Measurements from ENCODE around the gene NSG1. TPM values are rescaled to one million over a fixed set of nuclear protein-coding genes. Genes with fewer than 3 reads are reported as not detected.

NSG1 gene
- total and polyA plus RNA-seq, 4 experiments from 2014 or later: 48.8 to 82.6 (median 75.0) TPM

GRCh38 chr4:4455210-4455865 lies 68.4 kb downstream of the NSG1 start:
- ChIA-PET POLR2A (ENCODE audit: partially characterized antibody) (no interaction called here), CTCF (ENCODE audit: partially characterized antibody) (no interaction called here)
- DNase-seq: no peak
- H3K27me3 ChIP-seq (ENCODE audit: insufficient read depth, low read length): no peaks in the 10 kb centered on the region
- H3K4me3 ChIP-seq (ENCODE audit: low read length in 2 of 2): no peak overlapping the region
- Mint-ChIP-seq H3K36me3 (peaks cover 61 to 70% of the 10 kb centered on the region in 2 donors), H3K27ac (no peak overlapping the region), H3K4me3 (no peak overlapping the region), H3K27me3 (no peaks in the 10 kb centered on the region), H3K9me3 (no peaks in the 10 kb centered on the region), H3K4me1 (peaks cover 0 to 16% (median 11%) of the 10 kb centered on the region in 4 donors)
- no peak overlapping the region for H3K27ac ChIP-seq (ENCODE audit: low read depth, low read length)
- peaks cover 7% of the 10 kb centered on the region for H3K4me1 ChIP-seq (ENCODE audit: insufficient read depth, low read length)
- H3K36me3 ChIP-seq (ENCODE audit: insufficient read depth, low read length): peaks cover 30% of the 10 kb centered on the region
- intact Hi-C loops (cut with micrococcal nuclease): no loop called here
- no peaks in the 10 kb centered on the region for H3K9me3 ChIP-seq (ENCODE audit: control insufficient read depth in 1 of 2, low read length in 2 of 2)

- Histone ChIP-seq H3K9me3 (ENCODE audit: control insufficient read depth in 1 of 2, low read length in 2 of 2) (no peaks in the 10 kb centered on the region), H3K27me3 (ENCODE audit: insufficient read depth, low read length) (no peaks in the 10 kb centered on the region), H3K27ac (ENCODE audit: low read depth, low read length) (no peak overlapping the region), H3K36me3 (ENCODE audit: insufficient read depth, low read length) (peaks cover 30% of the 10 kb centered on the region), H3K4me1 (ENCODE audit: insufficient read depth, low read length) (peaks cover 17% of the 10 kb centered on the region), H3K4me3 (ENCODE audit: low read length in 2 of 2) (no peak overlapping the region)
- peaks cover 5 to 24% (median 19%) of the 10 kb centered on the region in 4 donors for H3K4me1 Mint-ChIP-seq
- POLR2A ChIA-PET (ENCODE audit: partially characterized antibody): no interaction called here
- H3K9me3 Mint-ChIP-seq: no peaks in the 10 kb centered on the region
- peak overlapping the region in 1 of 8 donors; percentile 55 for H3K4me3 Mint-ChIP-seq
- intact Hi-C loops (cut with micrococcal nuclease): no loop called here
- H3K27me3 Mint-ChIP-seq: no peaks in the 10 kb centered on the region
- H3K27ac Mint-ChIP-seq: no peak overlapping the region
- CTCF ChIA-PET (ENCODE audit: partially characterized antibody): no interaction called here
- no peak for DNase-seq
- peaks cover 61 to 70% of the 10 kb centered on the region in 2 donors for H3K36me3 Mint-ChIP-seq
Observed at GRCh38 chr4:4456351-4456750, 69.4 kb downstream of the NSG1 start.

- peaks cover 11 to 30% (median 25%) of the 10 kb centered on the region in 4 donors for H3K4me1 Mint-ChIP-seq
- H3K27ac ChIP-seq (ENCODE audit: low read depth, low read length): no peak overlapping the region
- peaks cover 30% of the 10 kb centered on the region for H3K36me3 ChIP-seq (ENCODE audit: insufficient read depth, low read length)
- H3K9me3 Mint-ChIP-seq: peaks cover 0 to under 1% (median 0%) of the 10 kb centered on the region in 8 donors
- H3K4me1 ChIP-seq (ENCODE audit: insufficient read depth, low read length): peaks cover 24% of the 10 kb centered on the region
- no peak overlapping the region for H3K4me3 ChIP-seq (ENCODE audit: low read length in 2 of 2)
- no peaks in the 10 kb centered on the region for H3K27me3 ChIP-seq (ENCODE audit: insufficient read depth, low read length)
- no peaks in the 10 kb centered on the region for H3K9me3 ChIP-seq (ENCODE audit: control insufficient read depth in 1 of 2, low read length in 2 of 2)
- POLR2A ChIA-PET (ENCODE audit: partially characterized antibody): no interaction called here
- intact Hi-C loops (cut with micrococcal nuclease): no loop called here
- DNase-seq: no peak
- H3K36me3 Mint-ChIP-seq: peaks cover 55 to 67% of the 10 kb centered on the region in 2 donors
- H3K27ac Mint-ChIP-seq: no peak overlapping the region
- H3K27me3 Mint-ChIP-seq: no peaks in the 10 kb centered on the region
- CTCF ChIA-PET (ENCODE audit: partially characterized antibody): no interaction called here
- H3K4me3 Mint-ChIP-seq: peak overlapping the region in 1 of 8 donors; percentile 55
Observed at GRCh38 chr4:4456816-4457578, 70.1 kb downstream of the NSG1 start.

GRCh38 chr4:4457803-4458553 lies 71.1 kb downstream of the NSG1 start:
- H3K27me3 Mint-ChIP-seq: no peaks in the 10 kb centered on the region
- ChIA-PET POLR2A (ENCODE audit: partially characterized antibody) (no interaction called here), CTCF (ENCODE audit: partially characterized antibody) (no interaction called here)
- H3K4me3 Mint-ChIP-seq: no peak overlapping the region
- intact Hi-C loops (cut with micrococcal nuclease): no loop called here
- no peak overlapping the region for H3K4me3 ChIP-seq (ENCODE audit: low read length in 2 of 2)
- peaks cover 46 to 61% of the 10 kb centered on the region in 2 donors for H3K36me3 Mint-ChIP-seq
- peaks cover 19 to 40% (median 34%) of the 10 kb centered on the region in 4 donors for H3K4me1 Mint-ChIP-seq
- H3K27me3 ChIP-seq (ENCODE audit: insufficient read depth, low read length): no peaks in the 10 kb centered on the region
- peaks cover 28% of the 10 kb centered on the region for H3K36me3 ChIP-seq (ENCODE audit: insufficient read depth, low read length)
- peak overlapping the region in 2 of 7 donors; percentile 18 to 39 for H3K27ac Mint-ChIP-seq
- H3K27ac ChIP-seq (ENCODE audit: low read depth, low read length): no peak overlapping the region
- peaks cover 33% of the 10 kb centered on the region for H3K4me1 ChIP-seq (ENCODE audit: insufficient read depth, low read length)
- H3K9me3 Mint-ChIP-seq: peaks cover 0 to 1% (median 0%) of the 10 kb centered on the region in 8 donors
- no peak for DNase-seq
- no peaks in the 10 kb centered on the region for H3K9me3 ChIP-seq (ENCODE audit: control insufficient read depth in 1 of 2, low read length in 2 of 2)

GRCh38 chr4:4459181-4459580 lies 72.3 kb downstream of the NSG1 start:
- Histone ChIP-seq H3K4me3 (ENCODE audit: low read length in 2 of 2) (no peak overlapping the region), H3K4me1 (ENCODE audit: insufficient read depth, low read length) (peaks cover 45% of the 10 kb centered on the region), H3K36me3 (ENCODE audit: insufficient read depth, low read length) (peaks cover 20% of the 10 kb centered on the region), H3K27ac (ENCODE audit: low read depth, low read length) (no peak overlapping the region), H3K27me3 (ENCODE audit: insufficient read depth, low read length) (no peaks in the 10 kb centered on the region), H3K9me3 (ENCODE audit: control insufficient read depth in 1 of 2, low read length in 2 of 2) (no peaks in the 10 kb centered on the region)
- intact Hi-C loops (cut with micrococcal nuclease): no loop called here
- CTCF ChIA-PET (ENCODE audit: partially characterized antibody): interaction anchor here (1.5 kb wide), 1 partner anchor 28 kb away, joined by 7 read pairs; no protein-coding TSS in a partner anchor
- Mint-ChIP-seq H3K4me3 (no peak overlapping the region), H3K4me1 (peaks cover 23 to 49% (median 40%) of the 10 kb centered on the region in 4 donors), H3K9me3 (peaks cover 0 to 1% (median 0%) of the 10 kb centered on the region in 8 donors), H3K27me3 (no peaks in the 10 kb centered on the region), H3K36me3 (peaks cover 37 to 50% of the 10 kb centered on the region in 2 donors), H3K27ac (peak overlapping the region in 5 of 7 donors; percentile 44 to 95 (median 63))
- DNase-seq: no peak
- POLR2A ChIA-PET (ENCODE audit: partially characterized antibody): interaction anchor here (0.6 kb wide), 1 partner anchor 120 kb away, joined by 3 read pairs; no protein-coding TSS in a partner anchor

- H3K27ac ChIP-seq (ENCODE audit: low read depth, low read length): peak overlapping the region; percentile 52
- intact Hi-C loops (cut with micrococcal nuclease): loop anchor here (5.0 kb wide), 1 partner anchor 43 kb away; no protein-coding TSS in a partner anchor
- H3K27ac Mint-ChIP-seq: peak overlapping the region; percentile 63 to 99 (median 95)
- peaks cover 37 to 45% of the 10 kb centered on the region in 2 donors for H3K36me3 Mint-ChIP-seq
- H3K27me3 Mint-ChIP-seq: no peaks in the 10 kb centered on the region
- ChIA-PET POLR2A (ENCODE audit: partially characterized antibody) (interaction anchor here (1.6 to 4.3 kb wide), 5 partner anchors 20 to 213 kb away, joined by 5 to 22 read pairs (median 10); partner anchors contain the start of genes NSG1, STX18 and TMEM128), CTCF (ENCODE audit: partially characterized antibody) (interaction anchor here (1.0 to 3.5 kb wide), 3 partner anchors 29 to 81 kb away, joined by 3 to 21 read pairs (median 4); partner anchors contain the start of gene STX18)
- H3K4me3 ChIP-seq (ENCODE audit: low read length in 2 of 2): no peak overlapping the region
- H3K4me1 ChIP-seq (ENCODE audit: insufficient read depth, low read length): peaks cover 48% of the 10 kb centered on the region
- peaks cover 34 to 58% (median 49%) of the 10 kb centered on the region in 4 donors for H3K4me1 Mint-ChIP-seq
- H3K4me3 Mint-ChIP-seq: peak overlapping the region in 4 of 8 donors; percentile 22 to 91 (median 54)
- H3K27me3 ChIP-seq (ENCODE audit: insufficient read depth, low read length): no peaks in the 10 kb centered on the region
- peaks cover 12% of the 10 kb centered on the region for H3K36me3 ChIP-seq (ENCODE audit: insufficient read depth, low read length)
- no peaks in the 10 kb centered on the region for H3K9me3 ChIP-seq (ENCODE audit: control insufficient read depth in 1 of 2, low read length in 2 of 2)
- DNase-seq: peak in 1 of 5 donors; percentile 49
- peaks cover 0 to 10% (median 4%) of the 10 kb centered on the region in 8 donors for H3K9me3 Mint-ChIP-seq
Observed at GRCh38 chr4:4460759-4461158, 73.9 kb downstream of the NSG1 start.
